Inferior parietal cortex (tissue), 1 donor: ENCODE data around the gene IL1RAPL2.

Experiments used
- DNase-seq: peaks from one replicate; pipeline ENCODE4 v3.0.0-alpha.2; 2016; ENCODE audit errors: extremely low spot score

The IL1RAPL2 gene

DNA sequence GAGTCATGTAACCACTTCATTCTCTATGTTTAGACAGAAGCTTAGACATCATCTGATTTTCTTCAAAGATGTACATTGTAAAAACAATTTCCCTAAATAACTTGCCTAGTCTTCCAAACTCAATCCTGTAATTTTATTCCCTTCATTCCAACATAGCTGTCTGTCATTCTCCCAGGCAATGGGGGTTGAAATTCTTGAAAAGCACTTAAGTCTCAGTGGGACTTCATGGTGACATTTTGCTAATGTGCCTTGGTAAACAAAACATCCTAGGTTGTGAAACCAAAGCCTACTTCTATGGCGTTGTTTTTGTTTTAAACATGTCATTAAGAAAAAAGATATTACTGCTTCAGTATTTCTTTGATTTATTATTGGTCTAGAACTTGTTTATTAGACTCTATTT, 1134.3 kb downstream of the IL1RAPL2 start:
- no peak for DNase-seq

- DNase-seq = no peak
Observed at GRCh38 chrX:105701310-105702052, 1135.5 kb downstream of the IL1RAPL2 start.

GRCh38 chrX:105703876-105704275, 1137.9 kb downstream of the IL1RAPL2 start:
- no peak for DNase-seq

- no peak for DNase-seq
Observed at GRCh38 chrX:105706041-105706440, 1140.0 kb downstream of the IL1RAPL2 start.

- no peak for DNase-seq
Observed at GRCh38 chrX:105711805-105712204, 1145.8 kb downstream of the IL1RAPL2 start.

GRCh38 chrX:105715746-105716145, 1149.7 kb downstream of the IL1RAPL2 start:
- DNase-seq = no peak

DNA sequence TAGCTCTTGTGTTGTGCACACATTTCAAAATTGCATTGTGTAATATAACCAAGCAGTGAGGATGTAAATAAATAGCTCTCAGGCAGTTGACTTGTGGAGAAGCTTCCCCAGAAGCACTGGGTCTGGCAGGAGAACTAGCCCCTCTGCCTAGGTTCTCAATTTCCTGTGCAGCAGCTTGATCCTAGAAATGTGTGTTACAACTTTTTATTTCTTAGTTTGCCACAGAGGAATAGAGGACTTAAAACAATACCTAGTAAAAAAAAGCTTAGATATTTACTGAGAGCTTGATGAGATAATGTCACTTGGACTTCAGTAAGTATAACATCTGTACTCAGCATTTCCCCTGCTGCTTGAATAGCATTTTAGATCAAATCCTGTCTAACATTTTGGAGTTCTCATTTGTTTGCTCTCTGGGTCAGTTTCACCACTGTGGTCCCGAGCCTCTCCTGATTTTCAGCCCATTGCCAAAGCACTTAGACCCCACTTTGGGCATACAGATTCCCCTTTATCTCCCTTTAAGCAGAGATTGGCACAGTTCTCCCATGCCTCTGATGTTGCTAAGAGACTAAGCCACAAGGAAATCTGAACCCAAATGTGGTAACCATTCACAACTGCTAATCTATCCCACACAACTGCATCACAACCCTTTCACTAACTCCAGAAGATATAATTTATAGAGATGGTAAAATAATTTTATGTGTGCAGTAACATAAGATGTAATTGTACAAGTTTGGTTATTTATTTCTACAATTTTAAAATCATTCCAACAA, 1158.2 kb downstream of the IL1RAPL2 start:
- no peak for DNase-seq

DNA sequence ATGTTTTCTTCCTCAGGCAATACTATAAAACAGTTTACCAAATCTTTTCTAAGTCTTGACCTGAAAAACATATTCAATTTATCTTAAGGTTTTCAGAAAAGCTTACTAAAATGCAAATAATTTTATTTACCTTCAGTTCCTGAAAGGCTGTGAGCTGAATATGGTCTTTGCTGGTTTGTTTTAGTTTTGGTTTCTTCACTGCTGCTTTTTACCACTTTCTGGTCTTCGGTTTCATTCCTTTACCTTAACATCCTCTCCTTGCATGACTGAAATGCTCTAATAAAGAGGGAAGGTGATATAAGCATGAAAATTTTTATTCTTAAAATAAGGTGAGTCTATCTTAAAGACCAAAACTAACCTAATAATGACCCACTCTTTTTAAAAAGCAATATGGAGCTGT, 1159.2 kb downstream of the IL1RAPL2 start:
- DNase-seq = no peak

DNA sequence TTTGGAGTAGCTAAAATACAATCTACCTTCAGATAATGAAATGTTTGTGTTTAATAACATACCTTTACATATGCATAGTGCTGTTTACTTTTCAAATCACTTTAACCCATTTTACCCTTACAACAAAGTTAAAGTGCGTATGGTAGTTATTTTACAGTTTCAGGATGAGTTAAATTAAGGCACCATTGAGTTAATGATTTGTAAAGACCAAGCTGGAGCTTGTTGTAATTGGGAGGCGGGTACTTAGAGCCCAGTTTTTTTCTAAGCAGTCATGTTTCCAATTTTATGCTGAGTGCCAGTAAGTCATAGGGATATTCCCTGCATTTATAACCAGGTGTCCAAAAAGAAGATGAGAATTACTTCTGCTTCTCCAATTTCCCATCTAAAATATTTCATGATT, 1172.2 kb downstream of the IL1RAPL2 start:
- DNase-seq = no peak

DNA sequence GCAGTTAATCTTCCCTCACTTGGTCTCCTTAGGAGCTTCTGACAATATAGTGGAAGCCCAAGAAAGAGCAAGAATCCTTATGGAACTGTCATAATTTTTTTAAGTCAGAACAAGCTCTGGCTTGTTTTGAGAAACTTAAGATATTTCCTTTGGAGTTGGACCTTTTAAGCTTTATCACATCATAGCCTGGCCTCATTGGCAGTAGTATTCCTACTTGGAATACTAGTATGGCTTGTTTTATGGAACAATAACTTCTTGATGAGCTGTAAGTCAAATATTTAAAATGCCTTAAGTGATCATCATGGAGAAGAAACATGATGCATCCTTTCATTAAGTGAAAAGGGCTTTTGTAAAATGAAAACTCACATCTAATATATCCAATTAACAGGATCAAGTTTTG, 1178.3 kb downstream of the IL1RAPL2 start:
- no peak for DNase-seq

DNA sequence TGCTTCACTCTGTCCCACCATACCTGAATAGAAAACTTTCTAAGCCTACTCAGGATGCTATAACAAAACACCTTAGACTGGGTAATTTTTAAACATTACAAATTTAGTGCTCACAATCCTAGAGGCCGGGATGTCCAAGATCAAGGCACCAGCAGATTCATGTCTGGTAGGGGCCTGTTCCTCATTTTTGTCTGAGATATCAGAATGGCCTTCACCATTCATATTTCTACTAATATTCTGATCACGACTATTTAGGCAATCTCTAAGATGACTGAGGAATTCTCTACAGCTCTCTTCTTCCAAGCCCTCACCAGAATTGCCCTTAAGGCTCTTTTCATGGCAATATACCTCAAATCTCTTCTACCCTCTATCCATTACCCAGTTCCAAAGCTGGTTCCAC, 1178.9 kb downstream of the IL1RAPL2 start:
- DNase-seq = no peak

DNA sequence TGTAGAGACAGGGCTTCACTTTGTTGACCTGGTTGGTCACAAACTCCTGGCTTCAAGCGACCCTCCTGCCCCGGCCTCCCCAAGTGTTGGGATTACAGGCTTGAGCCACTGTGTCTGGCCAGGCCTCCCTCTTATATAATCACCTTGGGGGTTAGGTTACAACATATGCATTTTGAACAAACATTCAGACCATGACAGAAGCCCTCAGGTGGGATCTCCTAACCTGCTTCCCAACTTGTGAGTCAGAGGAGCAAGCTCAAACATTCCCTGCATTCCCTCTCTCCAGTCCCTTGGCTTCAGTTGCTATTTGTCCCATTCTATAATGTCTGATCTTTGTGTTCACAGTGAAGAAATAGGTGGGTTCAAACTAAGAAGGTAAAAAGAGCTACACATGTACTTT, 1179.9 kb downstream of the IL1RAPL2 start:
- DNase-seq = no peak

DNA sequence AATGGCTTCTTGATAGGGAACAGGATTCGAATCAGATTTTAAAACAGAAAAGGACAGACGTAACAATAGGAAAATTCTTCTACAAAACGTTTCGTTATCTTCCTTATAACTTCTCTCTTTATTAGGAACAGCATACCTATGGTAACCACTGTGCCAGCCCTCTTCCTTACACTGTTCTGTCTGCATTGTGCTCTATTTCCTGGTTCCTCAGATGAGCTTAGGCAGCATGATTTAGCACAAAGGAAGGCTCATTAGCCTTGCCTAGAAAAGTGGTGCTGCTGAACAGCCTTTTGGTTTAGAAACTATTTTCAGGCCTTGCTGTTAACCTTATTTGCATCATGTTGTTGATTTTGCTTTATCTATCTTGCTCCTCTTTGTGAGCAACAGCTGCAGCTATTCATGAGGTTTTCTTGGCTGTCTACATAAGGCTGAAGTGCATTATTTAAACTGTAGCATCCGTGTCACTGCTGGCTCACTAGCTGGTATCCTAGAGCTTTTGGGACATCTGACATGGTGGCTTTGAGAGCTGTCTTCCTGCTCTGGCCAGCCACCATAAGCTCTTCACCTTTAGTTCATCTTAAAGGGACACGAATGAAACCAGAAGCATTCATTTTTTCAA, 1186.4 kb downstream of the IL1RAPL2 start:
- no peak for DNase-seq

GRCh38 chrX:105753411-105753810, 1187.4 kb downstream of the IL1RAPL2 start:
- DNase-seq = no peak

DNA sequence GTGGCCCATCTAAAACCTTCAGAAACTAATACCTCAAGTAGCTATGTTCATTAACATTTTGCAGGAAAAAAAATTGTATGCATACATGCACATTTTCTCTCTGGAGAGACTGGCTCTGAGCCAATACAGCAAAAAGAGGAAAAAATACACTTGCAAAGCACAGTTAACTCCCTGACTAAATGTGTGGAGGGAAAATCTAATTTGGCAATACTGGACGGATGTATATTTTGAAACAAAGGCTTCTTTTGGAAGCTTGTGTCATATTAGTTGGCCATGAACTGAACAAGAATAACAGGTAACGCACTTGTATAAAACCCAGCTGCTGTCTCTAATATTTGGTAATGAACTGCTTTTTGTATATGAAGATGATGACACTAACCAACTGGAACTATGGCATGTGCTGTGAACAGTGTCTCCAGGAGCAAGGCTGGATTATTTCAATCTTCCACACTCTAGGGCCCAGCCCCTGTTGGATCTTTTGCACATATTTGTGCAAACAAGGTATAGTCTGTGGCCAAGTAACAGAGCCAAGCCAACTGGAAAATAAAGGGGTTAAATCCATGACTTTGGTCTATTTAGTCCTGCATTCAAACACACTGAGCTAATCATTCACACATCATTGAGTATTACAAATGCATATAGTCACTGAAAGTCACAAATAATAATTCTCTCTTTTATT, 1188.4 kb downstream of the IL1RAPL2 start:
- DNase-seq = no peak

DNA sequence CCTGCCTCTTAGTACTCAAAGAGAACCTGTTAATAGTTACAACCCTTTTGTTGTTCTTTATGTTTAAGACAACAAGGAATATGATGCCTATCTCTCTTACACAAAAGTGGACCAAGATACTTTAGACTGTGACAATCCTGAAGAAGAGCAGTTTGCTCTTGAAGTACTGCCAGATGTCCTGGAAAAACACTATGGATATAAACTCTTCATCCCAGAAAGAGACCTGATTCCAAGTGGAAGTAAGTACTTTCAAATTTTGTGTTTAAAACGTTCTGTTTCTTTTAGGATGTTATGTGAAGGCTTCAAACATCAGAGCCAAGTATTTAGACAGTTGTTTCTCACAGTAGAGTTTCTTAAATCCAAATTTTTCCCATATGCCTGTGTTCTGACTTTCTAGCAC, 1189.1 kb downstream of the IL1RAPL2 start:
- DNase-seq = no peak

DNA sequence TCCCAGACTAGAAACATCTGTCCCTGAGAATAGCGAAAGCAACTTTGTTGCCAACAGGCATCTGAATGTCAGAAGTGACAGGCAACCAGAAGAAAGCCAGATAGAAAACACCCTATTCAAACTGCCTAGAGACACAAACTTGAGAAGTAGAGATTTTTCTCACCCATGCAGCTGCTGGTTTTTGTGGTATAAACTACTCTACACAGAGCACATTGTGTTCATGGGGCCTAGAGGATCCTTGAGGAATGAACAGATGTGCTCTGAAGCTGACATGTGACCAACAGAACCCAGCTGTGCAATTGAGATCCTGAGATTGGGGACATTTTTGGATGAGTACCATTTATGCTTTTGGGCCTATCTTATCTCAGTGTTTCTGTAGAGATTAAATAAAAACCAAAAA, 1192.8 kb downstream of the IL1RAPL2 start:
- no peak for DNase-seq

GRCh38 chrX:105759598-105759997, 1193.6 kb downstream of the IL1RAPL2 start:
- no peak for DNase-seq

GRCh38 chrX:105765691-105766090, 1199.7 kb downstream of the IL1RAPL2 start:
- no peak for DNase-seq

DNA sequence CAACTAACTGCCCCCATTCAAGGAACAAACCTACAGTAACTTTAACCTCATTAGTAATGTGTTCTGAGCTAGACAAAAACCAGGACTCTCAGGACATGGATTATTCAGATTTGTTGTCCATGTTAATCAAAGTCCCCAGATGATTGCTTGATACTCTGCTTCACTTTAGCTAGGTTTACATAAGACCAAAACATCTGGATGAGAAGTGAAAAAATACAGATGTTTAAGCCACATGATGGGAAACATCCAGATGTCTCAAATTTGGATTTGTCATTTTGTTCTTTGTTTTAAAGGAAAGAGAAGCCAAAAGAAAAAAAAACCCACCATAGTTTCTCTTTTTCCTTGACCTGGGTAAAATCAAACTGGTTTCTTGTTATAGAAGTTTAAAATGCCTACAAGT, 1207.8 kb downstream of the IL1RAPL2 start:
- no peak for DNase-seq

DNA sequence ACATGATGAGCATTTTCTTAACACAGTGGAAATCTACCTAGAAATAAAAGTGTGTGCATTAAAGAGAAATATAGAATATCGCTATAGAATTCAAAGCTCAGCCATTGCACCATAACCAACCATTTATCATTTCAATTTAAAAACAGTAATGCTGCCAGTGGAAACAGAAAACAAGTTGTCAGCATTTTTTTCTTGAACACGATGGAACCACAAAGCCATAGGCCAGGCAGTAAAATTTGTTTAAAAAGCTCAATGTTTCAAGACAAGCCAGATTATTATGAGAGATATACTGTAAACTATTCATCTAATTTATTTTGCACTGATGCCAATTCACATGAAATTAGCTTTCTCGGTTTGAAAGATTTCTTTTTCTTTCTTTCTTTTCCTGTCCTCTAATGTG, 1209.7 kb downstream of the IL1RAPL2 start:
- DNase-seq = no peak

- no peak for DNase-seq
Observed at GRCh38 chrX:105781804-105782203, 1215.8 kb downstream of the IL1RAPL2 start.
